Osteoblast (primary cell): ENCODE results near the gene TEX261. TPM values are rescaled to one million over a fixed set of nuclear protein-coding genes. Genes with fewer than 3 reads are reported as not detected.

Experiments used
- DNase-seq: peaks from one replicate; pipeline ENCODE4 v3.0.0; 2011; ENCODE audit warnings: low spot score, mixed read lengths; ENCODE audit not compliant: insufficient read length; ENCODE audit errors: missing footprints
- H2AFZ ChIP-seq: 2 replicates; pipeline ENCODE4 v1.6.0; 2011; ENCODE audit warnings: mild to moderate bottlenecking, low read length
- H3K27ac ChIP-seq: 2 replicates; pipeline ENCODE4 v1.5.1; 2011; ENCODE audit warnings: mild to moderate bottlenecking, low read depth, low read length, moderate library complexity
- H3K27me3 ChIP-seq: 2 replicates; pipeline ENCODE4 v1.6.0; 2012; ENCODE audit warnings: mild to moderate bottlenecking, control low read depth, inconsistent platforms, low read length, moderate library complexity; ENCODE audit not compliant: insufficient read depth
- H3K36me3 ChIP-seq: 2 replicates; pipeline ENCODE4 v1.5.1; 2011; ENCODE audit warnings: mild to moderate bottlenecking, low read length, control low read depth, moderate library complexity; ENCODE audit not compliant: insufficient read depth
- H3K4me1 ChIP-seq: 2 replicates; pipeline ENCODE4 v1.5.1; 2011; ENCODE audit warnings: mild to moderate bottlenecking, low read length, control low read depth, moderate library complexity; ENCODE audit not compliant: insufficient read depth
- H3K4me2 ChIP-seq: 2 replicates; pipeline ENCODE4 v1.6.0; 2011; ENCODE audit warnings: mild to moderate bottlenecking, low read length; ENCODE audit not compliant: insufficient read depth
- H3K4me3 ChIP-seq: fragments of 200-600 bp; sonication (generic); 3 replicates; pipeline ENCODE4 v1.5.1; 2012; ENCODE audit warnings: mild to moderate bottlenecking, low read length, inconsistent platforms; ENCODE audit not compliant: insufficient read depth
- H3K79me2 ChIP-seq: 2 replicates; pipeline ENCODE4 v1.6.0; 2012; ENCODE audit warnings: mild to moderate bottlenecking, low read length, control low read depth, inconsistent platforms; ENCODE audit not compliant: insufficient read depth
- H3K9me3 ChIP-seq: 2 replicates; pipeline ENCODE4 v1.5.1; 2011; ENCODE audit warnings: low read depth, low read length, control low read depth
- H4K20me1 ChIP-seq: 2 replicates; pipeline ENCODE4 v1.6.0; 2012; ENCODE audit warnings: mild to moderate bottlenecking, low read length, control low read depth; ENCODE audit not compliant: insufficient read depth
- total RNA-seq: library from RNA; depleted of rRNA; stranded (reverse); fragments of >200 nt; gene quantifications from 2 replicates; pipeline ENCODE4 v1.2.3, GENCODE V29; 2012
- TF ChIP-seq, protein P1 (sequence below): IDR thresholded peaks from 2 replicates; pipeline ENCODE4 v1.5.1; 2011; ENCODE audit warnings: mild to moderate bottlenecking, low read depth, low read length, moderate library complexity; ENCODE audit errors: extremely low read depth

The TEX261 gene
- total RNA-seq, 1 donor = 30.0 TPM

DNA sequence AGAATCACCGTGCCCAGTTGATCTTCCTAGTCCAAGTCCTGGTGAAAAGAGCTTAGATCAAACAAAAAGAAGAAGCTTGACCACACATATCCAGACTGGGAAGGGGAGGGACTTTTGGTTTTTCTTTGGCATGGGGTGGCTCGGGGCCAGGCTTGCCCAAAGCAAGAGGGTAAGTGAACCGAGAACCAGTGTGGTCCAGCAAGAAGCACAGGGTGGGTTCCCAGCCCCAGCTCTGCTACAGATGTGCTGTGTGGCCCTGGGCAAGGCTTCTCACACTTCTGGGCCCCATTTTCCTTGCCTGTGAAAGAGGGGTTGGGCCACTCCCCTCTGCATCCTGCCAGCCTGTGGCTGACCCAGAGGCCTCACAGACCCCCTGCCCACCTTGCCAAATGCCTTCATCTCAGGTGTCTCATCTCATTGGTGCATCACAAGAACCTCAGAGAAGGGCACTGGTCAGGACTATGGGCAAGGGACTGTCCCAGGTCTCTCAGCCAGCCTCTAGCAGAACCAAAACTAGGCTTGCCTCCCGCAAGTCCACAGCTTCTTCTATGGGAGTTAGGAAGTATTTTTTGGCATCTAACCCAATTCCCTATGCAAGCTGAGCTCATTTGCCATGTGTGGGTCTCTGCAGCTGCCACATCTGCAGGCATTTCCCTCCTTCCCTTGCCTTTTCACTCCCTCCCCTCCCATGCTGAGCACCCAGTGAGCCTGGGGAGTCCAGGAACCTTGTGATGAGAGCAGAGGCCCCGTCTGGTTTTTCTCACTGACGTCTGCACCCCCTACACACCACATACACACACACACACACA lies 52.1 kb downstream of the TEX261 start:
- H3K4me1 ChIP-seq = peaks cover 11% of the 10 kb centered on the region
- no peak overlapping the region for H3K4me3 ChIP-seq
- peaks cover 7% of the 10 kb centered on the region for H4K20me1 ChIP-seq
- no peaks in the 10 kb centered on the region for H3K27me3 ChIP-seq
- H3K27ac ChIP-seq = no peak overlapping the region
- no peaks in the 10 kb centered on the region for H3K36me3 ChIP-seq
- TF ChIP-seq, protein P1, sequence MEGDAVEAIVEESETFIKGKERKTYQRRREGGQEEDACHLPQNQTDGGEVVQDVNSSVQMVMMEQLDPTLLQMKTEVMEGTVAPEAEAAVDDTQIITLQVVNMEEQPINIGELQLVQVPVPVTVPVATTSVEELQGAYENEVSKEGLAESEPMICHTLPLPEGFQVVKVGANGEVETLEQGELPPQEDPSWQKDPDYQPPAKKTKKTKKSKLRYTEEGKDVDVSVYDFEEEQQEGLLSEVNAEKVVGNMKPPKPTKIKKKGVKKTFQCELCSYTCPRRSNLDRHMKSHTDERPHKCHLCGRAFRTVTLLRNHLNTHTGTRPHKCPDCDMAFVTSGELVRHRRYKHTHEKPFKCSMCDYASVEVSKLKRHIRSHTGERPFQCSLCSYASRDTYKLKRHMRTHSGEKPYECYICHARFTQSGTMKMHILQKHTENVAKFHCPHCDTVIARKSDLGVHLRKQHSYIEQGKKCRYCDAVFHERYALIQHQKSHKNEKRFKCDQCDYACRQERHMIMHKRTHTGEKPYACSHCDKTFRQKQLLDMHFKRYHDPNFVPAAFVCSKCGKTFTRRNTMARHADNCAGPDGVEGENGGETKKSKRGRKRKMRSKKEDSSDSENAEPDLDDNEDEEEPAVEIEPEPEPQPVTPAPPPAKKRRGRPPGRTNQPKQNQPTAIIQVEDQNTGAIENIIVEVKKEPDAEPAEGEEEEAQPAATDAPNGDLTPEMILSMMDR = no peak
- H3K79me2 ChIP-seq = no peaks in the 10 kb centered on the region
- no peaks in the 10 kb centered on the region for H3K9me3 ChIP-seq
- peak; percentile 39 for DNase-seq
- no peak overlapping the region for H3K4me2 ChIP-seq
- no peak overlapping the region for H2AFZ ChIP-seq

DNA sequence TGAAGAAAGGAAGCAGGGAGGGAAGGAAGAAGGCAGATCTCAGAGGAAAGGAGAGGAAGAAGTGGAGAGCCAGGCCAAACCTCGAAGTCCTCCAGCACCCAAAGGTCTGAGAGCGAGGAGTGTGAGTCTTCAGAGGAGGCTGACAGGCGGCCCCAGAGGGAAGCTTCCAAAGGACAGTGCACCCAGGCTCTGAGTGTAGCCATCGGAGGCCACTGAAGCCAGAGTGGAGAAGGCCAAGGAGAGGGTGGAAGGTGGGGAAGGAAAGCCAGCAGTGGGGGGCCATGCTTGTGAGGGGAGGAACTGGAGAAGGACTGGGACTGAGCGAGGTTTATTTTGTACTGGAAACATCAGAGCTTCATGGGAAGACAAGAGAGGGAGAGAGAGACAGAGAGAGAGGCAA lies 53.0 kb downstream of the TEX261 start:
- peak; percentile 48 for DNase-seq
- TF ChIP-seq, protein P1 = no peak

DNA sequence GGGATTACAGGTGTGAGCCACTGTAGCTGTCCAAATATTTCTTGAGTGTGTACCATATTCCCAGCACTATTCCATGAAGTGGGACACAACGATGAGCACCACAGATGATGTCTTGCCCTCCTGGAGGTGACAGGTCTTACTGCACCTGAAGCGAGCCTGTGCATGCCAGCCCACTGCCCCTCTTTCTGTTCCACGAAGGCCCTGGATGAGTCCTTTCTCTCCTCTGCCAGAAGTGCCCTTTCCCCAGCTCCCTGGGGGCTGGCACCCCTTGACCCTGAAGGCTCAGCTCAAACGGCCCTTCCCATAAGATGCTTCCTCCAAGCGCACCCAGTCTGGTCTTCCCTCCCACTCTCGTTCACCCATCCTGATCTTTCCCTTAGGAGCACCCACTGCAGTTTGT lies 53.5 kb downstream of the TEX261 start:
- Histone ChIP-seq H4K20me1 (peaks cover 10% of the 10 kb centered on the region), H3K4me2 (no peak overlapping the region), H3K79me2 (no peaks in the 10 kb centered on the region), H3K27ac (no peak overlapping the region), H2AFZ (no peak overlapping the region), H3K36me3 (no peaks in the 10 kb centered on the region), H3K27me3 (no peaks in the 10 kb centered on the region), H3K4me1 (no peaks in the 10 kb centered on the region), H3K9me3 (no peaks in the 10 kb centered on the region), H3K4me3 (no peak overlapping the region)
- TF ChIP-seq, protein P1 = no peak
- DNase-seq = peak; percentile 19

More for the DNA sequence above, 53.0 kb downstream of the TEX261 start:
- Histone ChIP-seq H2AFZ (no peak overlapping the region), H3K4me2 (no peak overlapping the region), H3K36me3 (no peaks in the 10 kb centered on the region), H3K79me2 (no peaks in the 10 kb centered on the region), H3K9me3 (no peaks in the 10 kb centered on the region), H3K4me1 (peaks cover 4% of the 10 kb centered on the region), H3K4me3 (no peak overlapping the region), H3K27me3 (no peaks in the 10 kb centered on the region), H4K20me1 (peaks cover 5% of the 10 kb centered on the region), H3K27ac (no peak overlapping the region)

DNA sequence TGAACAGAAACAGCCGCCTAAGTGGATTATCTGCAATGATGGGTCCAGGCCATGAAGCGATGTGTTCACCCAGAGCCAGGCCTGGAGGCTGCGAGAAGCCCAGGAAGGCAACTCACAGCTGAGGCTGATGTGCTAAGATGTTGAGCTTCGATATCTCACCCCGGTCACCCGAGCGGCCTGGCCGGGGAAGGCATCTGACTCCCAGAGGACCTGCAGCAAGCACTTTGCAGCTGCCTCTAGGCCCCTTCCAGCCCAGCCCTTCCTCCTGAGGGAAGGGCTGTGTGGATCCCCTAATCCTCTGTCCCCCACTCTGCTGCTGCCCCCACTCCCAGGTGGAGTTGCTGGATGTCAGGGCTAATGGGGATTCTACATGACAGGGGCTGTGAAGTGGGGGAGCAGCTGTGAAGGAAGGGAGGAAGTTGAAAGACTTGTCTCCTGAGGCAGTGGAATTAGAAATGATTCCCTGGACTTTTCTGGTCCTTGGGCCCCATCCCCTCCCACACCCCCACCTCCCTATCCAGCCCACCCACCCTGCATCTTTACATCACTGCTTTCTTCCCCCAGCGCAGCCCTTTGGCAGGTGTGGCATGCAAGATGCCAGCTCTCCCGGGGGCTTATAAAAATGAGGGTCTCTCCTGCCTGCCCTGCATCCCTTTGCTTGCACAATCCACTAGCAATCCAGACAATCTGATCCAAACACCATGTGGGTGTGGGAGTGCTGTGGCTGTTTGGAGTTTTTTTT lies 54.7 kb downstream of the TEX261 start:
- no peak overlapping the region for H3K4me3 ChIP-seq
- no peaks in the 10 kb centered on the region for H3K36me3 ChIP-seq
- peaks cover 7% of the 10 kb centered on the region for H4K20me1 ChIP-seq
- no peaks in the 10 kb centered on the region for H3K79me2 ChIP-seq
- DNase-seq = peak; percentile 47
- no peaks in the 10 kb centered on the region for H3K4me1 ChIP-seq
- no peaks in the 10 kb centered on the region for H3K9me3 ChIP-seq
- H3K27ac ChIP-seq = no peak overlapping the region
- H3K4me2 ChIP-seq = no peak overlapping the region
- no peaks in the 10 kb centered on the region for H3K27me3 ChIP-seq
- H2AFZ ChIP-seq = no peak overlapping the region
- TF ChIP-seq, protein P1 = no peak
